Breast epithelium (tissue), 4 donors: ENCODE data around the gene BBOF1. TPM values are rescaled to one million over a fixed set of nuclear protein-coding genes. Genes with fewer than 3 reads are reported as not detected.

Source experiments
- DNase-seq, 2 donors: peaks; one replicate each; pipeline ENCODE4 v3.0.0-alpha.2; 2019; ENCODE audit warnings: low spot score in 2 of 2
- H3K27ac ChIP-seq, 2 donors: fragments of 200-600 bp; sonication (generic) in 1 of 2; one replicate each; pipeline ENCODE4 v1.5.1; 2016 to 2019; ENCODE audit warnings: mild to moderate bottlenecking in 1 of 2
- H3K27me3 ChIP-seq, 2 donors: fragments of 200-600 bp; sonication (generic) in 1 of 2; one replicate each; pipeline versions ENCODE4 v1.5.1 to v1.6.0; 2017 to 2019; ENCODE audit warnings: control low read depth in 1 of 2, mild to moderate bottlenecking in 1 of 2
- H3K36me3 ChIP-seq: fragments of 200-600 bp; one replicate; pipeline ENCODE4 v1.5.1; 2019
- H3K4me1 ChIP-seq, 2 donors: fragments of 200-600 bp; sonication (generic); one replicate each; pipeline ENCODE4 v1.5.1; 2016 to 2019; ENCODE audit warnings: control low read depth in 1 of 2
- H3K4me3 ChIP-seq, 3 donors: fragments of 200-600 bp; sonication (generic); 1 replicate in 2 of 3; 2 replicates in 1 of 3; pipeline ENCODE4 v1.5.1; 2016 to 2019; ENCODE audit warnings: mild to moderate bottlenecking in 3 of 3, moderate library complexity in 2 of 3
- H3K9me3 ChIP-seq, 2 donors: fragments of 200-600 bp; sonication (generic) in 1 of 2; one replicate each; pipeline ENCODE4 v1.5.1; 2016 to 2019; ENCODE audit warnings: control low read depth in 1 of 2
- POLR2A ChIP-seq: fragments of 450-650 bp; IDR thresholded peaks from one replicate; pipeline ENCODE4 v1.6.1; 2016; ENCODE audit warnings: antibody characterized with exemption, mild to moderate bottlenecking, moderate library complexity
- POLR2AphosphoS5 ChIP-seq, 3 donors: sonication (generic); formaldehyde crosslinking; IDR thresholded peaks; one replicate each; pipeline ENCODE4 v1.6.1; 2017; ENCODE audit warnings: antibody characterized with exemption in 3 of 3
- intact Hi-C: fragments of 100-400 bp; cut with DNase I; formaldehyde crosslinking; loops from one replicate; pipeline ENCODE4 v1.15.1; 2023; ENCODE audit warnings: low total_unique reads
- total RNA-seq, 3 donors: library from RNA; depleted of rRNA; stranded (reverse); fragments of >200 nt; gene quantifications; one replicate each; pipeline ENCODE4 v1.1.0, GENCODE V29; 2016
- TF ChIP-seq, protein P1 (sequence below), 3 donors: fragments of 450-650 bp; IDR thresholded peaks; one replicate each; pipeline ENCODE4 v1.5.1; 2016 to 2017; ENCODE audit warnings: antibody characterized with exemption in 3 of 3, mild to moderate bottlenecking in 3 of 3, moderate library complexity in 3 of 3

BBOF1 gene
- total RNA-seq, 3 donors from 2014 or later: 10.6 to 24.9 (median 18.7) TPM

- peaks cover 0 to 5% of the 10 kb centered on the region in 2 donors for H3K4me1 ChIP-seq
- H3K36me3 ChIP-seq: no peaks in the 10 kb centered on the region
- H3K27me3 ChIP-seq: no peaks in the 10 kb centered on the region
- no peak for DNase-seq
- intact Hi-C loops: no loop called here
- H3K27ac ChIP-seq: peak overlapping the region; percentile 89 to 95
- H3K9me3 ChIP-seq: no peaks in the 10 kb centered on the region
- peak overlapping the region; percentile 77 to 89 (median 85) for H3K4me3 ChIP-seq
- TF ChIP-seq POLR2AphosphoS5 (IDR thresholded peaks at IDR 0.05) (no peak), POLR2A (no peak)
- TF ChIP-seq, protein P1, sequence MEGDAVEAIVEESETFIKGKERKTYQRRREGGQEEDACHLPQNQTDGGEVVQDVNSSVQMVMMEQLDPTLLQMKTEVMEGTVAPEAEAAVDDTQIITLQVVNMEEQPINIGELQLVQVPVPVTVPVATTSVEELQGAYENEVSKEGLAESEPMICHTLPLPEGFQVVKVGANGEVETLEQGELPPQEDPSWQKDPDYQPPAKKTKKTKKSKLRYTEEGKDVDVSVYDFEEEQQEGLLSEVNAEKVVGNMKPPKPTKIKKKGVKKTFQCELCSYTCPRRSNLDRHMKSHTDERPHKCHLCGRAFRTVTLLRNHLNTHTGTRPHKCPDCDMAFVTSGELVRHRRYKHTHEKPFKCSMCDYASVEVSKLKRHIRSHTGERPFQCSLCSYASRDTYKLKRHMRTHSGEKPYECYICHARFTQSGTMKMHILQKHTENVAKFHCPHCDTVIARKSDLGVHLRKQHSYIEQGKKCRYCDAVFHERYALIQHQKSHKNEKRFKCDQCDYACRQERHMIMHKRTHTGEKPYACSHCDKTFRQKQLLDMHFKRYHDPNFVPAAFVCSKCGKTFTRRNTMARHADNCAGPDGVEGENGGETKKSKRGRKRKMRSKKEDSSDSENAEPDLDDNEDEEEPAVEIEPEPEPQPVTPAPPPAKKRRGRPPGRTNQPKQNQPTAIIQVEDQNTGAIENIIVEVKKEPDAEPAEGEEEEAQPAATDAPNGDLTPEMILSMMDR (IDR thresholded peaks at IDR 0.05): no peak
Observed at GRCh38 chr14:74083161-74083560, 64.0 kb downstream of the BBOF1 start.

DNA sequence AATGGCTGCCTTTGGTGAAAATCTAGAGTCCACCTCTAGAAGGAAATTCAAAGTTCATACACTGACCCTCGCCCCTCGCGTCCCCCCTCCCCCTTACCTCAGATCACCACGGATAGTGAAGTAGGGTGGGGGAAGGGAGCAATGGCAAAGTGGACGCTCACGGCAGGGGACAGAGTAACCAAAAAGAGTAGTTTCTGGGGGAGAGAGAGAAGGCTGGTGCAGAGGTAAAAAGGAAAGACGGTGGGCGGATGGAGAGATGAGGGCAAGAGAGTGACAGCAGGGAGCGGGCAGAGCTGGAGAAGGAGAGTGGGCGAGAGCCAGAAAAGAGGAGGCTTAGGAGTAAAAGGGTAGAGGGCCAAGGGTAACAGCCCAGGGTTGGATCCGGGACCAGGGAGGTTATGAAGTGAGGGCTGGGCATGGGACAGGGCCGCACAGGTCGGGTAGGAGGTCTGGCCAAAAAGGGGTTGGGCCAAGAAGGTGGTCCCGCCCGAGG is 64.7 kb downstream of the BBOF1 start:
- peak in 1 of 2 donors; percentile 20 for DNase-seq
- H3K27ac ChIP-seq: peak overlapping the region; percentile 89 to 95

GRCh38 chr14:74084277-74085046 is 65.3 kb downstream of the BBOF1 start, which contains the start of the genes ALDH6A1 and LIN52:
Gene ALDH6A1 (minus strand): TSS chr14:74084453. CDS start chr14:74084394, 59 bp downstream.
Gene LIN52 (plus strand): TSS chr14:74084956. CDS start chr14:74084975, 19 bp downstream.
- H3K27me3 ChIP-seq: no peaks in the 10 kb centered on the region
- peak; percentile 100 for DNase-seq
- peaks cover 0 to 5% of the 10 kb centered on the region in 2 donors for H3K4me1 ChIP-seq
- intact Hi-C loops: no loop called here
- TF ChIP-seq, protein P1 (IDR thresholded peaks at IDR 0.05): peak; percentile 9 to 14 (median 13)
- peak; percentile 88 for TF ChIP-seq POLR2A
- peak; percentile 86 to 96 (median 87) for TF ChIP-seq POLR2AphosphoS5 (IDR thresholded peaks at IDR 0.05)
- no peaks in the 10 kb centered on the region for H3K36me3 ChIP-seq
- no peaks in the 10 kb centered on the region for H3K9me3 ChIP-seq
- peak within 1 kb of the TSS; percentile 77 to 89 (median 85) for H3K4me3 ChIP-seq
- peak within 1 kb of the TSS; percentile 89 to 95 for H3K27ac ChIP-seq

More for the DNA sequence above, 64.7 kb downstream of the BBOF1 start:
- Histone ChIP-seq H3K4me1 (peaks cover 0 to 5% of the 10 kb centered on the region in 2 donors), H3K36me3 (no peaks in the 10 kb centered on the region), H3K9me3 (no peaks in the 10 kb centered on the region), H3K27me3 (no peaks in the 10 kb centered on the region), H3K4me3 (peak overlapping the region; percentile 77 to 89 (median 85))
- intact Hi-C loops: no loop called here
- TF ChIP-seq, protein P1 (IDR thresholded peaks at IDR 0.05): no peak
- TF ChIP-seq POLR2AphosphoS5 (IDR thresholded peaks at IDR 0.05) (no peak), POLR2A (no peak)

- H3K36me3 ChIP-seq: no peaks in the 10 kb centered on the region
- H3K27me3 ChIP-seq: no peaks in the 10 kb centered on the region
- peak overlapping the region; percentile 76 to 89 (median 77) for H3K4me3 ChIP-seq
- H3K9me3 ChIP-seq: no peaks in the 10 kb centered on the region
- peak in 1 of 2 donors; percentile 23 for DNase-seq
- intact Hi-C loops: no loop called here
- peaks cover 0 to 5% of the 10 kb centered on the region in 2 donors for H3K4me1 ChIP-seq
- TF ChIP-seq POLR2AphosphoS5 (IDR thresholded peaks at IDR 0.05) (no peak), POLR2A (no peak)
- TF ChIP-seq, protein P1 (IDR thresholded peaks at IDR 0.05): no peak
- H3K27ac ChIP-seq: peak overlapping the region; percentile 65 to 95
Observed at GRCh38 chr14:74085047-74085637, 66.0 kb downstream of the BBOF1 start.
